ENCODE results near the gene GLIPR2.
"Not testable (repeated sequence)": the region's sequence is repeated elsewhere in the genome, so short reads cannot be mapped to it uniquely, and the experiment has no call there.

GLIPR2 gene

GRCh38 chr9:36165826-36166167 is 29.3 kb downstream of the GLIPR2 start:
- no peak for DNase-seq

GRCh38 chr9:36166168-36166927 is 29.8 kb downstream of the GLIPR2 start:
- DNase-seq = peak; percentile 74

- no peak for DNase-seq
Observed at GRCh38 chr9:36169166-36169565, 32.6 kb downstream of the GLIPR2 start, which contains the start of gene CCIN. Gene CCIN, plus strand, starts transcription at chr9:36169388. Its CDS starts 115 bp downstream, at chr9:36169503.

GRCh38 chr9:36169708-36170107 is 33.2 kb downstream of the GLIPR2 start:
- DNase-seq = no peak

- DNase-seq = no peak
Observed at GRCh38 chr9:36170531-36170930, 34.0 kb downstream of the GLIPR2 start.

- DNase-seq = no peak
Observed at GRCh38 chr9:36173861-36174260, 37.3 kb downstream of the GLIPR2 start.

- DNase-seq = no peak
Observed at GRCh38 chr9:36174271-36174670, 37.7 kb downstream of the GLIPR2 start.

GRCh38 chr9:36174731-36175130 is 38.2 kb downstream of the GLIPR2 start:
- no peak for DNase-seq

- not testable (repeated sequence) for DNase-seq
Observed at GRCh38 chr9:36175209-36175608, 38.7 kb downstream of the GLIPR2 start.

GRCh38 chr9:36176496-36176895 is 40.0 kb downstream of the GLIPR2 start:
- not testable (repeated sequence) for DNase-seq

- no peak for DNase-seq
Observed at GRCh38 chr9:36177571-36177970, 41.0 kb downstream of the GLIPR2 start.

GRCh38 chr9:36180243-36180642 is 43.7 kb downstream of the GLIPR2 start:
- DNase-seq = not testable (repeated sequence)

- no peak for DNase-seq
Observed at GRCh38 chr9:36187414-36187813, 50.9 kb downstream of the GLIPR2 start.

- DNase-seq = no peak
Observed at GRCh38 chr9:36188212-36188611, 51.7 kb downstream of the GLIPR2 start.

- DNase-seq = no peak
Observed at GRCh38 chr9:36189976-36190375, 53.4 kb downstream of the GLIPR2 start.

GRCh38 chr9:36190388-36191289 is 54.1 kb downstream of the GLIPR2 start, which contains the start of gene CLTA:
Gene CLTA, plus strand, starts transcription at chr9:36190921. Its CDS starts 136 bp downstream, at chr9:36191057.
- peak; percentile 88 for DNase-seq

- DNase-seq = peak; percentile 42
Observed at GRCh38 chr9:36191290-36191645, 54.7 kb downstream of the GLIPR2 start.

GRCh38 chr9:36191686-36192085 is 55.2 kb downstream of the GLIPR2 start:
- DNase-seq = no peak

- DNase-seq = no peak
Observed at GRCh38 chr9:36192196-36192595, 55.7 kb downstream of the GLIPR2 start.

- no peak for DNase-seq
Observed at GRCh38 chr9:36193023-36193422, 56.5 kb downstream of the GLIPR2 start.

- no peak for DNase-seq
Observed at GRCh38 chr9:36194326-36195000, 57.9 kb downstream of the GLIPR2 start.

- DNase-seq = no peak
Observed at GRCh38 chr9:36204906-36205547, 68.5 kb downstream of the GLIPR2 start.

- DNase-seq = no peak
Observed at GRCh38 chr9:36207016-36207415, 70.5 kb downstream of the GLIPR2 start.

Data from activated T-cell treated with anti-CD3 and anti-CD28 coated beads for 4 hours (primary cell).